Stimulated activated CD4-positive, alpha-beta T cell treated with anti-CD3 and anti-CD28 coated beads, Interleukin-1b, Interleukin-23, amount 100 ng/mL, for 4 hours (primary cell): ENCODE measurements around the gene AQP9.

Experiments
- DNase-seq, 2 donors: peaks; one replicate each; pipeline ENCODE4 v3.0.0-alpha.2; 2020; ENCODE audit warnings: low read depth in 2 of 2

AQP9 gene

DNA sequence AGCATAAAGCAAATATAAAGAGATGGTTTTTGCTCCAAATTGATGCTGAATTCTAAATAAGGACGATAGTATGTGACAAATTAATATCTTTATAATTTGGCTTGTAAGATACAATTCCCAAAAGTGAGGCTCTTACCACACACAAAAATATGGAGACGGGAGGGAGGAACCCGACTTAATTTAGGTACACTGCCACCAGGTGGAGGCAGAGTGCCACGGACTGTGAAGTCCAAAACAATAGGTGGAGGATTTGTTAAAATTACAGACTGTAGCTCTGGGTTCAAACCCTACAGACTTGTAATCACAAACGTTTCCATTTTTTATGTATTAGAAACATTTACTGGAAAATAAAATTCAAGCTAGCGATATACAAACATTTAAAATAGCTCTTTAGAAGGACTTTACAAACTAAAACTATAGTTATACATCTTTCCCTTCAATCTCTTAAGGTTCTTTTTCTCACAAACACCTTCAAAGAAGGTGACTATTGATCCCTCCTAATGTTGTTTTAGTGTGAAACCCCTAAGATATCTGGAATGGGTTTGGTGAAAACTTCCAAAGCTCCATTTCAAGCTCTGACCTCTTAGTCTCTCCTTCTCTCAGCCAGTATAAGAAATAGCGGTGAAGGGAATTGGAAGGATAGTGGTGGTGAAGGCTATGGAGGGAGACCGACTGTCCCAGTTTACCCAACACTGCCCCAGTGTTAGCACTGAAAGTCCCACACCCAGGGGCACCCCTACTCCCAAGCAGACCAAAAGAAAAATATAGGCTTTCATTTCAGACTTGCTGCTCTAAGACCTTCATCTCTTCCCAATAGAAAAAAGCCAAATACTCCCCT lies 89.7 kb downstream of the AQP9 start:
- DNase-seq: peak; percentile 57 to 67

DNA sequence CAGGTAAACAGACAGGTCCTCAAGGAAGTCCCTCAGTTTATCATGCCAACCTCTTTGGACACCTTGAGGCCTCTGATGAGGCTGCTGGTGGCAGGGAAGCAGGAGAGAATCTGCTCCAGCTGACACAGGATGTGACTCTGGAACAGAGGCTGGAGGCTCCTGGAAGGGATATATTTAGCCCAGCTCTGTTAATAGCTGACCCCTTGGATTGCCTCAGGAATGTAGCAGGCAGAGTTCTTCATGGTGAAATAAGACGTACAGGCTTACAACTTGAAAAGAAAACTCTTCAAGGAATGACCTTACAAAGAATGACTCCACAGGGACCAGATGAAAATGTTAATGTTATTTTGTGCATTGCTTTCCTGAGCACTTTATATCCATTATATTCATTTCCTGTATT lies 90.5 kb downstream of the AQP9 start:
- no peak for DNase-seq

GRCh38 chr15:58229297-58229768 lies 91.2 kb downstream of the AQP9 start:
- DNase-seq: no peak

DNA sequence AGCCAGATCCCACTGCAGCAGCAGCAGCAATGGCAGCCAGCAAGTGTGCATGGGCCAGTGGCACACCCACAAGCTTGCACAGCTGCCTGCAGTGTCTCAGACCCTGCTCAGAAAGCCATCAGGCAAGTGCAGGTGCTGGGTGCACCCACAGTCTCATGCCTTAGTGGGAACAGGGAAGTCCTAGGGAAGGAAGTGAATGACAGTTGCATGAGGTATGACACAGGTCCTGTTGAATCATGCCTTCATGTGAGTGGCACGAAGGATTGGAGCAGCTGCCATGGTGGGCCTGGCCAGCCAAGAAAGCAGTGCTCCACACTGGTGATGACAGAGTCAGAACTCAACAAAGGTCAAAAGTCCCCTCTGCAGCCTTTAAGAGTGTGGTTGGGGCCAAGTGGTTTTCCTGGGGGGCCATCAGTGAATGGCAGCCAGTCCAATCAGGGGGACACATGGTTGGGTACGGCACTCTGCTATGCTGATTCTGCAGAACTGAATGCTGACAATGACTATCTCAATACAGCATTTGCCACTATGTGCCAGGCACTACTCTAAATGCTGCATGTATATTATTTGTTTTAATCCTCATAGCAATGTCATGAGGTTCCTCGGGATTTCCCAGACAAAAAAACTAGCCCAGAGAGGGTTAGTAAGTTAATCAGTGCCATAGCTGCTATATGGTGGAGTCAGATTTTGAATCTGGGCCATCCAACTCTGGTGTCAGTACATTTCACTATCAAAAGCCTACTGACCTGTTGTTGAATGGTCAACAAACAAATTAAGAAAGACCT lies 94.3 kb downstream of the AQP9 start:
- DNase-seq: no peak

- no peak for DNase-seq
These were observed 95.2 kb downstream of the AQP9 start for GRCh38 chr15:58233341-58233740.
